Activated CD4-positive, alpha-beta T cell treated with anti-CD3 and anti-CD28 coated beads for 1 hour (primary cell): ENCODE results near the gene LCN12.

Experiments
- DNase-seq: peaks from one replicate; pipeline ENCODE4 v3.0.0-alpha.2; 2020

Gene LCN12, protein sequence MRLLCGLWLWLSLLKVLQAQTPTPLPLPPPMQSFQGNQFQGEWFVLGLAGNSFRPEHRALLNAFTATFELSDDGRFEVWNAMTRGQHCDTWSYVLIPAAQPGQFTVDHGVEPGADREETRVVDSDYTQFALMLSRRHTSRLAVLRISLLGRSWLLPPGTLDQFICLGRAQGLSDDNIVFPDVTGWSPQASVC

DNA sequence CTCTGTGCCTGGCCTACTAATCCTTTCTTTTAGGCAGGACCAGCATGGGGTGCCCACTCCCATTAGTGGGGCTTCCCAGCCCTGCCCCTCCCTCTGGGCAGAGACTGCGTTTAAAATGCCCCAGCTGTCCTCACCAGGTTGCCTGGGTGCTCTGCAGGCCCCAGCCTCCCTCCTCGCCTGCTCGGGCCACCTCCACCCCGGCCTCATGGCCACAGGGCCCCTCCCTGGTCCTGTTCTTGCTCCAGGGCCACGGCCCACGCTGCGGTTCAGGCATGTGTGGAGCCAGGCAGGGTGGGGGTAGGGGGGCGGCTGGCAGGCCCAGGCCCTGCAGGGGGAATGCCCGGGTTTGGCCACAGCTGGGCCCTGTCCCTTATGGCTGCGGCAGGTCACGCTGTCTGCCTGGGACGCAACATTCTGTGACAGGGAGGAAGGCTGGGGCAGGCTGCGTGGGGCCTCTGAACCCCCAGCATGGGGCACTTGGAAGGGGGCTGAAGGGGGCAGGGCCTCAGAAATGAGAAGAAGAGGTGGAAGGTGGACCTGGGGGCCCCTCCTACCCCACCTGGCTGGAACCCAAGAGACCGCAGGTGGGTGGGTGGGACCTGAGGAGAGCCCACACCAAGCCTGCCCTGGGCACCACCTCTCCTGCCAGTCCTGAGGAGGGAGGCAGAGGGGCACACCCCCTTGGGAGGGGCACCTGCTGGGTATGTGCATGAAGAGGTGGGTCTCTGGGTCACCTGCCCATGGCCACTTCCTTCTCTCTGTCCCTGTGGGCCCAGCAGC lies at the start of gene LCN12:
TSS of gene LCN12 (plus strand) at position 733 of the 780 bp plus-strand sequence. CDS start 55 bp downstream, outside the sequence.
- DNase-seq = no peak

- no peak for DNase-seq
Measured at GRCh38 chr9:136903041-136903554, 49.0 kb upstream of the LCN12 start.

- DNase-seq = no peak
Measured at GRCh38 chr9:136906266-136906665, 45.8 kb upstream of the LCN12 start.

- DNase-seq = no peak
Measured at GRCh38 chr9:136907011-136907914, 44.8 kb upstream of the LCN12 start.

- no peak for DNase-seq
Measured at GRCh38 chr9:136910197-136910900, 41.7 kb upstream of the LCN12 start.

DNA sequence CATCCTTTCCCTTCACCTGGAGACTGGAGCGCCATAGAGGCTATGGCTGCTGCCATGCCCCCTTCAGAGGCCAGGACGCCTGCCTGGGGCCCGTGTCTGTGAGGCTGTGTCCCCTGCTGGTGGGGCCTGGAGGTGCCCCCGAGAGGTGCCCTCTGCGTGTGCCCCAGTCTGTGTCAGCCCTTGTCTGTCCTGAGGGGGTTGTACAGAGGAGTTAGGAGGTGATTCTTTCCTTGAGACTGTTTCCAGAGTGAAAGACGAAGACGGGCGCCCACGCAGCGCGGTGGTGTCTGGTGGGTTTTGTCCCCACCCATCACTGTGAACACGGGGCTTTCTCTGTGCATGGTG lies 41.2 kb upstream of the LCN12 start:
- no peak for DNase-seq

GRCh38 chr9:136913701-136914438 lies 38.2 kb upstream of the LCN12 start:
- no peak for DNase-seq

GRCh38 chr9:136915632-136916329 lies 36.3 kb upstream of the LCN12 start:
- no peak for DNase-seq

- no peak for DNase-seq
Measured at GRCh38 chr9:136916330-136917184, 35.5 kb upstream of the LCN12 start.

DNA sequence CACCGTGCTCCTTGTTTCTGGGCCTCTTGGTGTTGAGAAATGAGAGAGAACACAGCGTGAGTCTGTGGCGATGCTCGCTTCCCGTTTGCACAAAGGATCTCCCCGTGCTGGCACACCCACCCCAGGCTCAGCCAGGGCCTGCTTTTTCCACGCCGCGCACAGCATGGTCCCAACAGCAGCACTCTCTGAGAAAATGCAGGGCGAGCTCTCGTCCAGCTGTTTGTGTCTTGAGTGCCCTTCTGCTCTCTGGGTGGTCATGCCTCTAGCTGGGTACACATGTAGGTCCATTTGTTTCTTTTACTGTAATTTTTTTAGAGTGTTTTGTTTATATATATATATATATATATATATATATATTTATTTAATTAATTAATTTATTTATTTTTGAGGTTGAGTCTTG lies 34.2 kb upstream of the LCN12 start:
- DNase-seq = no peak

DNA sequence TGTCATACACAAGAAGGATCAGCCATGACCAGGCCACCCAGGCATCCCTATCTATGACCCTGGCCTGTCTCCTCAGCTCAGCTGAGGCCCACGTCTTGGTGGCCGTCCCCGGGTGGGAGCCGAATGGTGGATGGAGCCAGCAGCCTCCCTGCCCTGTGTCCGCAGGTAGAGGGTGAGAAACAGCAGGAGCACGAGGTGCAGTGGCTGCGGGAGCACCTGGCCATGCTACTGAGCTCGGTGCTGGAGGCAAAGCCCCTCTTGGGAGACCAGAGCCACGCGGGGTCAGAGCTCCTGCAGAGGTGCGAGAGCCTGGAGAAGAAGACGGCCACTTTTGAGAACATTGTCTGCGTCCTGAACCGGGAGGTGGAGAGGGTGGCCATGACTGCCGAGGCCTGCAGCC lies 32.0 kb upstream of the LCN12 start:
- DNase-seq = no peak

DNA sequence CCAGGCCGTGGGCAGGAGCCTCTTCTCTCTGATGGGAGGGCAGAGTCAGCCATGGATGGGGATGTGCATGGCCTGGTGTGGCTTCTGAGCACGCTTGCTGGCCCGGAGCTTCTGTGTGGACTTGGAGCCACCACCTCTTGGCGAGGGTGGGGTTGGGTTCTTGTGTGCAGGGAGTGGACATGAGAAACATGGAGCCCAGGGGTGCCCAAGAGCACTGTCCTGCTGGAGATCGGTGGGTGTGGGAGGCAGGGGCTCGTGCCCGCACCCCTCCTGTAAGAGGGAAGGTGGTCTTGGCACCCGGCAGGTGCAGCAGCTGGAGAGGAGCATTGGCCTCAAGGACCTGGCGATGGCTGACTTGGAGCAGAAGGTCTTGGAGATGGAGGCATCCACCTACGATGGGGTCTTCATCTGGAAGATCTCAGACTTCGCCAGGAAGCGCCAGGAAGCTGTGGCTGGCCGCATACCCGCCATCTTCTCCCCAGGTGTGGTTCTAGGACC lies 31.3 kb upstream of the LCN12 start:
- DNase-seq = no peak

DNA sequence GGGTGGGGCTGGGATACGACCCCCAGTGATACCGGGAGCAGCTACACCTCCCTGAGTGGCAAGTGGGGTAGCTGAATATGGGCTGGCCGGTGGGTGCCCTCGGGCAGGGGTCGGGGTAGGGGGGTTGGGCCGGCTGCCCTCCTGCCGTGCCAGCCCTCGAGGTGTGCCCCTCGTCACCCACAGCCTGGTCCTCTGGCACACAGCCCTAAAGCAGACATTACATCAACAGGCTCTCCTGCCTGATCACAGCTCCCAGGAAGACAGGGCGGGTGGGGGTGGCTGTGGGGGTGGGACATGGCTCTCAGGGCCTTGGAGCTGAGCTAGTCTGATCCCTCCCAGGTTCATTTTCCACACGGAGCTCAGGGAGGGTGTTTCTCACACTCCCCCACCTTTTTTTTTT lies 30.8 kb upstream of the LCN12 start:
- DNase-seq = no peak

GRCh38 chr9:136921718-136922117 lies 30.4 kb upstream of the LCN12 start:
- no peak for DNase-seq

DNA sequence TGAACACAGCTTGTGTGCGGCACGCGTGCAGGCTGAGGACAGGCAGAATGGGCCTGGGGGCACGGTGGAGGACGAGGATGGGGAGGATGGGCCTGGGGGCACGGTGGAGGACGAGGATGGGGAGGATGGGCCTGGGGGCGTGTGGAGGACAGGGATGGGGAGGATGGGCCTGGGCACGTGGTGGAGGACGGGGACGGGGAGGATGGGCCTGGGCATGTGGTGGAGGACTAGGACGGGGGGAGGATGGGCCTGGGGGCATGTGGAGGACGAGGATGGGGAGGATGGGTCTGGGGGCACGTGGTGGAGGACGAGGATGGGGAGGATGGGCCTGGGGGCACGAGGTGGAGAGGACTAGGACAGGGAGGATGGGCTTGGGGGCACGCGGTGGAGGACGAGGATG lies 29.5 kb upstream of the LCN12 start:
- no peak for DNase-seq

- DNase-seq = no peak
Measured at GRCh38 chr9:136923881-136924280, 28.2 kb upstream of the LCN12 start.

DNA sequence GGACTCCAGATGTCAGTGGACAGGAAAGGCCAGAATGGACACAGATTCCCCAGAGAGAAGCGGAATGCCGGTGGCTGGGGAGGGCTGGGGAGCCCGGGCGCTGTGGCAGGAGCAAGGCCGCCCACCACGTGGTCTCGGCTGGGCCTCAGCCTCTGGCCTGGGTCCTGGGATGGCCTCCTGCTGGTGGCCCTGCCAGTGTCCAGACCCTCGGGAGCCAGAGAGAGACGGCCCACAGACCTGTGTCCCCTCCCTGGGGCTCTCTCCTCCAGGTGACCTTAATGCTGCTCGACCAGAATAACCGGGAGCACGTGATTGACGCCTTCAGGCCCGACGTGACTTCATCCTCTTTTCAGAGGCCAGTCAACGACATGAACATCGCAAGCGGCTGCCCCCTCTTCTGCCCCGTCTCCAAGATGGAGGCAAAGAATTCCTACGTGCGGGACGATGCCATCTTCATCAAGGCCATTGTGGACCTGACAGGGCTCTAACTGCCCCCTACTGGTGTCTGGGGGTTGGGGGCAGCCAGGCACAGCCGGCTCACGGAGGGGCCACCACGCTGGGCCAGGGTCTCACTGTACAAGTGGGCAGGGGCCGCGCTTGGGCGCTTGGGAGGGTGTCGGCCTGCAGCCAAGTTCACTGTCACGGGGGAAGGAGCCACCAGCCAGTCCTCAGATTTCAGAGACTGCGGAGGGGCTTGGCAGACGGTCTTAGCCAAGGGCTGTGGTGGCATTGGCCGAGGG lies 26.5 kb upstream of the LCN12 start:
- no peak for DNase-seq

GRCh38 chr9:136926154-136926704 lies 25.8 kb upstream of the LCN12 start:
- no peak for DNase-seq

GRCh38 chr9:136926749-136927148 lies 25.3 kb upstream of the LCN12 start:
- no peak for DNase-seq
